HCT116 (cell line): Measurements from ENCODE around the gene IGSF23.

ENCODE experiments used
- CEBPB ChIP-seq: IDR thresholded peaks from 2 replicates; pipeline ENCODE4 v1.6.1; 2012; ENCODE audit warnings: low read depth
- CTCF ChIP-seq, 3 experiments: fragments of 200-600 bp in 1 of 3; sonication (generic) in 1 of 3; IDR thresholded peaks in 2 of 3; conservative IDR thresholded peaks in 1 of 3; 2 replicates each; pipeline ENCODE4 v1.5.1; 2012 to 2017; ENCODE audit warnings: low read depth in 2 of 3, low read length in 2 of 3, antibody characterized with exemption in 1 of 3, borderline replicate concordance in 1 of 3, control low read depth in 1 of 3, mild to moderate bottlenecking in 1 of 3, mixed read lengths in 1 of 3, mixed run types in 1 of 3, moderate library complexity in 1 of 3; ENCODE audit not compliant: insufficient read depth in 1 of 3
- EGR1 ChIP-seq: IDR thresholded peaks from 2 replicates; pipeline ENCODE4 v1.6.1; 2012; ENCODE audit warnings: low read depth
- ELF1 ChIP-seq: IDR thresholded peaks from 2 replicates; pipeline ENCODE4 v1.6.1; 2012; ENCODE audit warnings: low read depth, borderline replicate concordance
- EZH2 ChIP-seq: fragments of 200-600 bp; sonication (generic); IDR thresholded peaks from 2 replicates; pipeline ENCODE4 v1.6.1; 2017; ENCODE audit warnings: antibody characterized with exemption, mixed run types
- FOSL1 ChIP-seq: IDR thresholded peaks from 2 replicates; pipeline ENCODE4 v1.6.1; 2012; ENCODE audit warnings: low read depth
- JUND ChIP-seq: IDR thresholded peaks from 2 replicates; pipeline ENCODE4 v1.6.1; 2012
- POLR2A ChIP-seq: IDR thresholded peaks from 2 replicates; pipeline ENCODE4 v1.7.0; 2011; ENCODE audit warnings: borderline replicate concordance; ENCODE audit not compliant: insufficient read depth, insufficient read length; ENCODE audit errors: extremely low read depth
- POLR2AphosphoS5 ChIP-seq: IDR thresholded peaks from 2 replicates; pipeline ENCODE4 v1.6.1; 2011; ENCODE audit warnings: mild to moderate bottlenecking, low read depth, low read length, moderate library complexity
- RAD21 ChIP-seq: IDR thresholded peaks from 2 replicates; pipeline ENCODE4 v1.6.1; 2012; ENCODE audit warnings: low read depth, mild to moderate bottlenecking
- REST ChIP-seq: IDR thresholded peaks from 2 replicates; pipeline ENCODE4 v1.6.1; 2012; ENCODE audit warnings: low read depth
- ZFX ChIP-seq: fragments of 450-650 bp; IDR thresholded peaks from 2 replicates; pipeline ENCODE4 v1.6.1; 2017

GRCh38 chr19:44579663-44580365 lies 33.5 kb upstream of the IGSF23 start:
- TF ChIP-seq POLR2AphosphoS5: no peak
- no peak for TF ChIP-seq ELF1
- no peak for TF ChIP-seq RAD21
- TF ChIP-seq EZH2: no peak
- no peak for TF ChIP-seq POLR2A
- no peak for TF ChIP-seq REST
- no peak for TF ChIP-seq EGR1
- TF ChIP-seq CTCF (IDR thresholded peaks at IDR 0.05 in 2 of 3, conservative IDR thresholded peaks at IDR 0.05 in 1 of 3; ENCODE audit: borderline replicate concordance in 1 of 3, insufficient read depth in 1 of 3, low read depth in 2 of 3, low read length in 2 of 3): no peak
- TF ChIP-seq FOSL1: no peak
- no peak for TF ChIP-seq JUND
- no peak for TF ChIP-seq CEBPB
- no peak for TF ChIP-seq ZFX
